ENCODE data around the gene SLAMF8.

SLAMF8 gene

DNA sequence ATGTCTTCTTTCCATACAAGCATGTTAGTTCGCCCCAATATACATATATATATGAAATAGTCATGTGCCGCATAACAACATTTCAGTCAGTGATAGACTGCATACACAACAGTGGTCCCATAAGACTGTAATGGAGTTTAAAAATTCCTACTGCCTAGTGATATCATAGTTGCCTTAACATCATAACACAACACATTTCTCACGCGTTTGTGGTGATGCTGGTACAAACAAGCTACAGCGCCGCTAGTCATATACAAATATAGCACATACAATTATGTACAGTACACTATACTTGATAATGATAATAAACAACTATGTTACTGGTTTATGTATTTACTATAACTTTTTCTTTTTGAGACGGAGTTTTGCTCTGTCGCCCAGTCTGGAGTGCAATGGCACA lies 10.7 kb upstream of the SLAMF8 start:
- no peak overlapping the region for H3K4me3 ChIP-seq (ENCODE audit: low read length)
- DNase-seq (ENCODE audit: low read depth, low spot score) = no peak

DNA sequence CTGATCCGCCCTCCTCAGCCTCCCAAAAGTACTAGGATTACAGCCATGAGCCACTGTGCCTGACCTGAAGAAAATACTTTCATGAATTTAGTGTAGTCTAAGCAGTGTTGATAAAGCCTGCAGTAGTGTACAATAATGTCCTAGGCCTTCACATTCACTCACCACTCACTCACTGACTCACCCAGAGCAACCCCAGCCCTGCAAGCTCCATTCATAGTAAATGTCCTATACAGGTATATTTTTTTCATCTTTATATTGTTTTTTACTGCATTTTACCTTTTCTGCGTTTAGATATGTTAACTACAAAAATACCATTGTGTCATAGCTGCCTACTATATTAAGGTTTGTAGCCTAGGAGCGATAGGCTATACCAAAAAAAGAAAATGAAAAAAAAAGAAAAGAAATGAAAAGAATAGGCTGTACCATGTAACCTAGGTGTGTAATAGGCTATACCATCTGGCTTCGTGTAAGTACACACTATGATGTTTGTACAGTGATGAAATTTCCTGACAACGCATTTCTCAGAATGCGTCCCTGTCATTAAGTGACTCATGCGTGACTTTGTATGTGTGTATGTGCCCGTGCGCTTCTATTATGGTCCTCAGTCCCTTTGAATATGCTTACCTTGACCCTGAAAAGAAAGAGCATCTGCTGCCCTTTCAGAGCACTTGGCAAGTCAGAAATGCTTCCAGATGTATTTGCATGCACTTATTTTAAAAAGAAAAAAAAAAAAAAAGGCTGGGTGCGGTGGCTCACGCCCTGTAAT lies 9.2 kb upstream of the SLAMF8 start:
- DNase-seq (ENCODE audit: low read depth, low spot score) = no peak
- no peak overlapping the region for H3K4me3 ChIP-seq (ENCODE audit: low read length)

DNA sequence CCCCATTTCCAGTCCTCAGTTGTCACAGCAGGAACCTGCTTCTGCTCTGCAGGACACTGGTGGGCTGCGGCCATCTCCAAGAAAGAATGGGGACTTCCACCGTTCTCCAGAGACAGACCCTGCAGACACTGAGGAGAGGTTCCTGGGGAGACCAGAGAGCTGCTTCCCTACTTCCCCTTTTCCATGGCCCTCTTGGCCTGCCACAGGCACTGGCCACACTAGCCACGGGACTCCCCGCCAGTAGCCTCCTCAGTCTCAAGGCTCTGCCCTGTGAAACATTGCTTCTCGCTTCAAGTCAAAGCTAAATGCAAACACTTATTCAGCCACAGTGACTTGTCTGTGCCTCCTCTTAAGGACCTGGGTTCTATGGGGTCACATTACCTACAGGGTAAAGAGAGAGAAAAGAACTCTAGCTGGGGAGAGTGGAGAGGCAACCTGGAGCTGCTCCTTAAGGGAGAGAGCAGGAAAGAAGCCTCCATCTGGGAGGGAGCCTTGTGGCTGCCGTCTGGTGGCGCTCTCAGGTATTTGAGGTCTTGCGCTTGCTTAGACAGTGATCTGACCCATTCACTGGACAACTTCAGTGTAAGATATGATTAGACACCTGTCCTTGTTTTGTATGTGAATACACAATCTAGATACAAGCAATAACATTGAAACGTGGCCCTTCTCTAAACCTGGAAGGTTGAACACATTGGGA lies 5.4 kb upstream of the SLAMF8 start:
- H3K4me3 ChIP-seq (ENCODE audit: low read length) = no peak overlapping the region
- no peak for DNase-seq (ENCODE audit: low read depth, low spot score)

DNA sequence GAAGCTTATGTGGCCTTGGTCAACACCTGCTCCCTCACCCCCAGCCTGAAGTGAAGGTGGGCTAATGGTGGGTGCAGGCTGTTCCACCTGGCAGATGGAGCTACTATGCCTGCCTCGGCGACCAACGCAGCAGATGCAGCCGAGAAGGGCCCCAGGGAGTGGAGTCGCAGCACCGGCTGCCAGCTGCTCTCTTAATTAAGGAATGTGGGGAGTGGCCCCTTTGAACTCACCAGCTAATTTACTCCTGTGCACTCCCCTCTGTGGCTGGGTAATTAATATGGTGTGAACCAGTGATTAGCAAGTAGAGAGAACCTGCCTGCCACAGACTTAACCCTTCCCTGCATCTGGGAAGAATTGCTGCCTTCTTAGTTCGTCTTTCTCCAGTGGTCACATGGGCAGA lies 3.3 kb upstream of the SLAMF8 start:
- DNase-seq (ENCODE audit: low read depth, low spot score) = peak; percentile 30
- no peak overlapping the region for H3K4me3 ChIP-seq (ENCODE audit: low read length)

DNA sequence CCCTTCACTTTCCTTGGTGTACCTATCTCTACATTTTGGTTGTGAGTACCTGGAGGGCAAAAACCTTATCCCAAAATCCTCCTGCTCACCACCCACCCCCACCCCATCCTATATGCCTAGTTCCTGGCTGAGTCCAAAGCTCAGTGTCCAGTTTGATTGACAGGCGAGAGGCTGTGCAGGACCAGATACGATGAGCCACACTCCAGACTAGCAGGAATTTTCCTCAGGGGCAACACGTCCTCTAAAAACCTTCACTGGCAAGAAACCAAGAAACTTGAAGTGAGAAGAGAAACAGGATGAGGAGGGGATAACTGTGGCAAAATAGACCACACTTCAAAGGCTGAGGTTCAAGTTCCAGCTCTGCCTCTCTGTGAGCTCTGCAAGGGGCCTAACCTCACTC lies 1.1 kb upstream of the SLAMF8 start:
- H3K4me3 ChIP-seq (ENCODE audit: low read length) = no peak overlapping the region
- DNase-seq (ENCODE audit: low read depth, low spot score) = peak; percentile 42

DNA sequence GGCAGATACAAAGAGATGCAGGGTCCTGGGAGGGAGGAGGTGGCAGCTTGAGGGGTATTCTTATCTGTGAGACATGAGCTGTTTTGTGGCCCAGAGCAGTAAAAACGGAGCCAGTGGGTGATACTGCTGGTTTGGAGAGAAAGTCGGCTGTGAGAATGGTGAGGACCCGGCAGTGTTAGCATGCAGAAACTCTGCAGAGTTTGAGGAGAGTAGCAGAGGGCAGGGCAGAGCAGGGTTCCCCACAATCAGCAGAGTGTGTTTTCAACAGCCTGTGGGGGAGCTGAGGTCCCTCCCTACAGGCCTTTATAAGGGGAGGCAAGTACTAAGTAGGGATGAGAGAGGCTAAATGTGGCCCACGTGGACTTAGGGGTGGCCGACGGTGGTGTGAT lies 423 bp downstream of the SLAMF8 start:
- no peak overlapping the region for H3K4me3 ChIP-seq (ENCODE audit: low read length)
- no peak for DNase-seq (ENCODE audit: low read depth, low spot score)

DNA sequence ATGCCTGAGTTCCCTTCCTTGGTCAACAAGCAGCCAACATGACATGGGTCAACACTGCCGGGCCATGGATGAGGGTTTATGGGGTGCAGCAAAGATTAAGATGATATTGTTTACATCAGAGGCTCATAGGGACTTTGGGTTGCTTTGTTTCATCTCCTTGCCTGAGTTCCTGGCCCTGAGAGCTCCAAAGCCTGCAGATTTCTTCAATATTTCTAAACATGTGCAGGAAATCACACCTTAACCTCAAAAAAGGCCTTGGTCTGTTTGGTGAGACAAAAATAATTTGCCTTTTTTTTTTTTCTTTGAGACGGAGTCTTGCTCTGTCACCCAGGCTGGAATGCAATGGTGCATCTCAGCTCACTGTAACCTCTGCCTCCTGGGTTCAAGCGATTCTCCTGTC lies 876 bp downstream of the SLAMF8 start:
- no peak overlapping the region for H3K4me3 ChIP-seq (ENCODE audit: low read length)
- peak; percentile 42 for DNase-seq (ENCODE audit: low read depth, low spot score)

DNA sequence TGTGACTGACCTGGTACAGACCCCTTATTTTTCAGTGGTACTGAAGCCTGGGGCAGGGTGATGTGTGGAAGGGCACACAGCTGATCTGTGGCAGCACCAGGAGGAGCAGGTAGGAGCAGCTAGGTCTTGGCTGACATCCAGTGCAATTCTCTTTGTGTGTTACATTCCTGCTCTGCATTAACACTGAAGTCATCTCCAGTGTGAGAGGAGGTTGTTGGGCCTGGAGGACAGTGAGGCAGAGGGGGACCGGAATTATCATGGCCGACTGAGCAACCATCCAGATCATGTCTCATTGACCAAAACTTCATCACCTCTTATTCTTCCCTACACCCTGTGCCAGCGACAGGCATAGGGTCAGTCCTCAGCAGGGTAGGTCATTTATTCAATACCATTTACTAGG lies 1.5 kb downstream of the SLAMF8 start:
- DNase-seq (ENCODE audit: low read depth, low spot score) = no peak

DNA sequence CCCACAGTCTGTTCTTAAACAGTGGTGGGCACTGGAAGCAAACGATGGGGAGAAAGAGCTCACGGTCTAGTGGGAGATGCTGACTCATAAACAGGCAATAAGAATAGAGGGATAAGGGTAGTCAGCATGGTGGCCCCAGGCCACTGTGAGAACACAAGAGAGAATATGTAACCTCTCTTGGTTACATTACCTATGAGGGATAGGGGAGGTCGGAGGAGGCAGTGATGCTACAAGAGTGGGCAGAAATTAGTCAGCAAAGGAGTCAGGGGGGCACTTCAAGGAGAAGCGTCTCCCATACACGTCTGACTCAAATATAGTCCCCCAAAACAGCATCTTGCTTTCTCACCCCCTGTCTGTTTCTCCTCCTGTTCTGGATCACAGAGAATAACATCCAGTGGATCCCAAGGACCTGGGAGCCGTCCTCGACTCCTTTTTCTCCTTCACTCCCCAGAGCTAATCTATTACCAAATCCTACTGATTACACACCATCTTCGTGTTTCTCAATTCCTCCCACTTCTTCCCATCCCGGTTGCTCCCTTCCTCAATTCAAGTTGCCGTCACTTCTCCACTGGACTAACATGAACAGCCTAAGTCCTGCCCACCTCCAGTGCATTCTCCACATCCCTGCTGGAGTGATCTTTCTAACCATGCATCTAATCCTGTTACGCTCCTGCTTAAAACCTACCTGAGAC lies 2.1 kb downstream of the SLAMF8 start:
- DNase-seq (ENCODE audit: low read depth, low spot score) = no peak
- H3K4me3 ChIP-seq (ENCODE audit: low read length) = no peak overlapping the region

More for the DNA sequence above, 1.5 kb downstream of the SLAMF8 start:
- no peak overlapping the region for H3K4me3 ChIP-seq (ENCODE audit: low read length)

DNA sequence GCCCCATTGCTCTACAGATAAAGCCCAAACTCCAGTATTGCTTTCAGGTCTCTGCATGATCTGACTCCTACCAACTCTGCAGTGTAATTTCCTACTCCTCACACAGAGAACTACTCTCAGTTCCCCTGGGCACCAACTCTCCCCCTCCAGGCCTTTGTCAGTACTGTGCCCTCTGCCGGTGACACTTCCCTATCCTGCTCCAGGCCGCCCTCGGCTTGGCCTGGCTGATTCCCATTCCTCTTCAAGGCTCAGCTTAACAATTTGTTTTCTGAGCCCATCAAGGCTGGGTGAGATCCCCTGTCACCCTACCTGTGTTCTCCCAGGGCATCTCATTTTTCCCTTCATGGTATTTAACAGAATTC lies 2.6 kb downstream of the SLAMF8 start:
- no peak overlapping the region for H3K4me3 ChIP-seq (ENCODE audit: low read length)
- DNase-seq (ENCODE audit: low read depth, low spot score) = no peak

DNA sequence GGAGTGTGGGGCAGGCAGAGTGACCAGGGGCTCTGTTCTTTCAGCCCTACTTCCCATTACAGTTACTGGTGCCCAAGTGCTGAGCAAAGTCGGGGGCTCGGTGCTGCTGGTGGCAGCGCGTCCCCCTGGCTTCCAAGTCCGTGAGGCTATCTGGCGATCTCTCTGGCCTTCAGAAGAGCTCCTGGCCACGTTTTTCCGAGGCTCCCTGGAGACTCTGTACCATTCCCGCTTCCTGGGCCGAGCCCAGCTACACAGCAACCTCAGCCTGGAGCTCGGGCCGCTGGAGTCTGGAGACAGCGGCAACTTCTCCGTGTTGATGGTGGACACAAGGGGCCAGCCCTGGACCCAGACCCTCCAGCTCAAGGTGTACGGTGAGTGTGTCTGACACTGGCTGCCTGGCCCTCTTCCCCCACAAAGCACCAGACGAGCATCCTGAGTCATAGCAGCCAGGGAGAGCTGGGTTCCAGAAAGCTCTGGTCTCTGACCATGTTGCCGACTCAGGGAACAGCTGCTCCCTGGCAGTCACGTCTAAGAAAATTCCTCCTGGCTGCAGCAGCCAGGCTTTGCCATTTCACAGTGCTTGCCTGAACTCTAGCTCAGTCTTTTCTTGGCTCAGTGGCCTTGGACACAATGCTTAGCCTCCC lies 3.3 kb downstream of the SLAMF8 start:
- H3K4me3 ChIP-seq (ENCODE audit: low read length) = no peak overlapping the region
- no peak for DNase-seq (ENCODE audit: low read depth, low spot score)

DNA sequence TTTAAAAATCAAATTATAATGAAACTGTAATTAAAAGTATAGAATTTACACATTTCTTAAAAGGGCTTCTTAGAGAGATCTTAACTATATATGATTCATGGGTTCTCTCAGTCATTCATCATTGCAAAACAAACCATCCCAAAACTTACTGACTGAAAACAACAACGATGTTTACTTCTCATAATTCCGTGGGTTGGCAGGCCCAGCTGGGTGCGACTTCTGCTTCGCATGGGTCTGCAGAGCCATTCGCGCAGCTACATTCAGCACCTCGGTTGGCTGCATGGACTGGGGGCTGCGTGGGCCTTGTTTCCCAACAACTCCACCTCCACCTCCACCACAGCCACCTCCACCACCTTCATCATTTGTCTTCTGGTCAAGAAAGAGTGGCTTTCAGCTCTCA lies 4.0 kb downstream of the SLAMF8 start:
- H3K4me3 ChIP-seq (ENCODE audit: low read length) = no peak overlapping the region
- DNase-seq (ENCODE audit: low read depth, low spot score) = no peak

DNA sequence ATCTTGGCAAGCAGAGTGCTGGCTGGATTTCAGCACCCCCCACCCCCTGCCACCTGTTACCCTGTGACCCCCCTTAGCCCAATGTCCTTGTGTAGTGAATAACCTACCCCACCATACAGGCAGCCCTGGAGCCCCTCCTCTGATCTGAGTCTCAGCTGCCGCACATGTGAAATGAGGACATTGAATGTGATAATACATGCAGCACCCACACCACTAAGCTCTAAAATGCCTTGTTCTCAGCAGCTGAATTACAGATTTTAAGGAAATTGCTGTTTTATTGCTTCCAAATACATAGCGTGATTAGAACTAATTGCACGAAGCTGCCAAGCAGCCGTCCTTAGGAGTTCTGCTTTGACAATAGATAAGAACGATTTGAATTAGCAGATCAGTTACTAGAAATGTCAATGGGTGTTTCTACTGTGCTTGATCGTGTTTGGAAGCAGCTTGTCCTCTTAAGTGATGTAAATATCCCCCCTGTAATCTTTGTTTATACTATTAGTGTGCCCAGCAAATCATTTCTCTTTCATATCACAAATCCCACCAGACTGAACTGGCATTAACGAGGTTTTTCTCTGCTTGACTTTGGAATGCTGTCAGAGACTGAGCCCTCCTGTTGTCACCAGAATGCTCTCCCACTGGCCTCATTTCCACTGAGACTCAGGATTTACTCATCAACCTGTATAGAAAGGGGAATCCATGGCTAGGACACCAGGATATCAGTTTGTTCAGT lies 4.9 kb downstream of the SLAMF8 start:
- no peak for DNase-seq (ENCODE audit: low read depth, low spot score)
- H3K4me3 ChIP-seq (ENCODE audit: low read length) = no peak overlapping the region

DNA sequence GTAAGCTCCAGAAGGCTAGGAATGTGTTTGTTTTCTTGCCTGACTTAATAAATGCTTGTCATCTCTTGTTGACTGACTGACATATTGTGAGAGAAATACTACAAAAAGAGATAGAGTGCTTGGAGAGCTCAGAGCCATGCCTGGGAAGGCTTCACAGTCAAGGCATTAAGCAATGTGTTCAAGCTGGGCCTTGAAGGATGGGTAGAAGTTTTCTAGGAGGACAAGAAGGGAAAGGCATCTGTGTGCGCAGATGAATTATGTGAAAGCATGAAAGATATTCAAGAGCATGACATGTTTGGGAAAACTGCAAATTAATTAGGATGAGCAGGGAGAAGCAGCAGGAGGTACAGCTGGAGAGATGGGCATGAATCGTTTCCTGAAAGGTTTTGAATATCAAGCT lies 5.6 kb downstream of the SLAMF8 start:
- H3K4me3 ChIP-seq (ENCODE audit: low read length) = no peak overlapping the region
- DNase-seq (ENCODE audit: low read depth, low spot score) = no peak

DNA sequence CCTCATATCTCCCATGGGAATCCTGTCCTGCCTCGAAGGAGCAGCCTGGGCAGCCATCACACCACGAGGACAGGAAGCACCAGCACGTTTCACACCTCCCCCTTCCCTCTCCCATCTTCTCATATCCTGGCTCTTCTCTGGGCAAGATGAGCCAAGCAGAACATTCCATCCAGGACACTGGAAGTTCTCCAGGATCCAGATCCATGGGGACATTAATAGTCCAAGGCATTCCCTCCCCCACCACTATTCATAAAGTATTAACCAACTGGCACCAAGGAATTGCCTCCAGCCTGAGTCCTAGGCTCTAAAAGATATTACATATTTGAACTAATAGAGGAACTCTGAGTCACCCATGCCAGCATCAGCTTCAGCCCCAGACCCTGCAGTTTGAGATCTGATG lies 8.7 kb downstream of the SLAMF8 start:
- H3K4me3 ChIP-seq (ENCODE audit: low read length) = no peak overlapping the region

DNA sequence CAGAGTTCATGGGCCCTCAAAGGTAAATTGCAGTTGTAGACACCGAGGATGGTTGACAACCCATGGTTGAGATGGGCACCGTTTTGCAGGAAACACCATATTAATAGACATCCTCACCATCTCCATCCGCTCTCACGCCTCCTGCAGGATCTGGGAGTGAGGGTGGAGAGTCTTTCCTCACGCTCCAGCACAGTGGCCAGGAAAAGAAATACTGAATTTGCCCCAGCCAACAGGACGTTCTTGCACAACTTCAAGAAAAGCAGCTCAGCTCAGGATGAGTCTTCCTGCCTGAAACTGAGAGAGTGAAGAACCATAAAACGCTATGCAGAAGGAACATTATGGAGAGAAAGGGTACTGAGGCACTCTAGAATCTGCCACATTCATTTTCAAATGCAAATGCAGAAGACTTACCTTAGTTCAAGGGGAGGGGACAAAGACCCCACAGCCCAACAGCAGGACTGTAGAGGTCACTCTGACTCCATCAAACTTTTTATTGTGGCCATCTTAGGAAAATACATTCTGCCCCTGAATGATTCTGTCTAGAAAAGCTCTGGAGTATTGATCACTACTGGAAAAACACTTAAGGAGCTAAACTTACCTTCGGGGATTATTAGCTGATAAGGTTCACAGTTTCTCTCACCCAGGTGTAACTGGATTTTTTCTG lies 9.3 kb downstream of the SLAMF8 start:
- no peak for DNase-seq (ENCODE audit: low read depth, low spot score)
- no peak overlapping the region for H3K4me3 ChIP-seq (ENCODE audit: low read length)

More for the DNA sequence above, 8.7 kb downstream of the SLAMF8 start:
- DNase-seq (ENCODE audit: low read depth, low spot score) = no peak

DNA sequence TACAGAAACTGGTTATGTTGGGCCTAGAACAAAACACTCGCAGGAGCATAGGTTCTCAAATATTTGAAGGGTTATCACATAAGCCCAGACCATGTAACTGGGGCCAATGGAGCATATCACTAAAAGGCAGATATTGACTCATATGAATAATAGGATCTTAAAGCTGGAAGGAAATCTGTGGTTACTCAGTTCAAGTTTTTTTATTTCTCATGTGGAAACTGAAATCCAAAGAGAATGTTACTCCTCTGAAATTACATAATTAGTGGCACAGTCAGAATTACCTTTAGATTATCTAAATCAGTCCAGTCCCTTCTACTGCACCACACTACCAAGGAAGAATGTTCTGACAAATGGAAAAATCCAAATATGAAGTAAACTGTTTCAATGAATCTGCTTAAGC lies 12.0 kb downstream of the SLAMF8 start:
- no peak overlapping the region for H3K4me3 ChIP-seq (ENCODE audit: low read length)
- no peak for DNase-seq (ENCODE audit: low read depth, low spot score)

DNA sequence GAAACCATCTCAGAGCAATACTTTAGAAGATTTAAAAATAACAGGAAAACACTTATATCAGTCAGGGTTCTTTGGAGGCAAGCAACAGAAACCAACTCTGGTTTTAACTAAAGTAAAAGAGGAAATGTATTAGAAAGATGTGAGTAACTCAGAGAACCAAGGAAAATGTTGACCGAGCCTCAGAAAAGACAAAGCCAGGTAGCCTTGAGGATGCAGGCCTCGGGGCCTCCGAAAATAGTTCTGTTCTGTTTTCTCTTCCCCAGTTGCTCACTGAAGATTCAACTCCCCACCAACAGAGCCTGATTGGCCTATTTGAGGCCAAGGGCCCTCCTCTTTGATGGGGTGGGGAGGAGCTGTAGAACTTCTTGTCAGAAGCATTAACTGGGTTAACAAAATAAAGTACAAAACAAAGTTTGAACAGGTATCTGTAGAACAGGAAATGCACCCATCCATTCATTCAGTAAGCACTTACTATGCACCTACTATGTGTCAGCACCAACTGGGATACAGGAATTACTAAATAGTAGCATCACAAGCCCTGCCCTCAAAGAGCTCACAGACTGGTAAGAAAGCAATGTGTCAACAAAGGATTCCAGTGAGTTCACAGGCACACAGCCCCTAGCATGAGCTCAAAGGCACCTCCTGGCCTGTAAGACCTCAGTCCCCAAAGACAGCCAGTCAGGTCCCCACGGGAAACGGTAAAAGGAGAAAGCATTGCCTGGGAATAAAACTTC lies 12.6 kb downstream of the SLAMF8 start:
- no peak for DNase-seq (ENCODE audit: low read depth, low spot score)
- H3K4me3 ChIP-seq (ENCODE audit: low read length) = no peak overlapping the region

All from Jurkat, Clone E6-1 (cell line).